Fibroblast of pulmonary artery (primary cell): ENCODE measurements around the gene PHACTR1.

Experiments
- DNase-seq: peaks from one replicate; pipeline ENCODE4 v3.0.0-alpha.2; 2010; ENCODE audit warnings: low read depth
- H3K4me3 ChIP-seq: replicated peaks from 2 replicates; pipeline ENCODE4 v1.5.1; 2011; ENCODE audit warnings: low read depth, mild to moderate bottlenecking, control low read depth, low read length, moderate library complexity
- CTCF ChIP-seq: IDR thresholded peaks from 2 replicates; pipeline ENCODE4 v1.5.1; 2011; ENCODE audit warnings: mild to moderate bottlenecking, control low read depth, low read length, inconsistent platforms; ENCODE audit errors: missing control alignments

The PHACTR1 gene

DNA sequence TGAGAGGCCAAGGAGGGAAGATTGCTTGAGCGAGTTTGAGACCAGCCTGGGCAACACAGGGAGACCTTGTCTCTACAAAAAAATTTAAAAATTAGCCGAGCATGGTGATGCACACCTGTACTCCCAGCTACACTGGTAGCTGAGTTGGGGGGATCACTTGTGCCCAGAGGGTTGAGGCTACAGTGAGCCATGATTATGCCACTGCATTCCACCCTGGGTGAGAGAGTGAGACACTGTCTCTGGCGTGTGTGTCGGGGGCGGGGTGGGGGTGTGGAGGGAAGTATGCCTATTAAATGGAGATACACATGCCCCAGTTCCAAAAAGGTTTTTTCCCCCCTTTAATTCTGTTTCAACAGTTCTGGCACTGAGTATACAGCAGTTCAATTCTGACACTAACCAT lies 388.6 kb downstream of the PHACTR1 start:
- no peak for DNase-seq
- no peak overlapping the region for H3K4me3 ChIP-seq
- no peak for TF ChIP-seq CTCF

DNA sequence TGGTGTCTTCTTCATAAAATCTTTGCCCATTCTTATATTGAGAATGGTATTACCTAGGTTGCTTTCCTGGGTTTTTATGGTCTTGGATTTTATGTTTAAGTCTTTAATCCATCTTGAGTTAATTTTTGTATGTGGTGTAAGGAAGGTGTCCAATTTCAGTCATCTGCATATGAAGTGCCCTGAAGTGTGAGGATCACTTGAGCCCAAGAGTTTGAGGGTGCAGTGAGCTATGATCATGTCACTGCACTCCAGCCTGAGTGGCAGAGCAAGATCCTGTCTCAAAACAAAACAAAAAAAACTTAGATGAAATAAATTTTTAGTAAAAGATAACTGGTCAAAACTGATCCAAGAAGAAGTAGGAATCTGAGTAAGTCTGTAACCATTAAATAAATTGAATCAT lies 396.4 kb downstream of the PHACTR1 start:
- DNase-seq, result no peak
- TF ChIP-seq CTCF, result no peak
- no peak overlapping the region for H3K4me3 ChIP-seq

- DNase-seq, result no peak
- TF ChIP-seq CTCF, result no peak
- no peak overlapping the region for H3K4me3 ChIP-seq
Observed at GRCh38 chr6:13113376-13113775, 396.8 kb downstream of the PHACTR1 start.

DNA sequence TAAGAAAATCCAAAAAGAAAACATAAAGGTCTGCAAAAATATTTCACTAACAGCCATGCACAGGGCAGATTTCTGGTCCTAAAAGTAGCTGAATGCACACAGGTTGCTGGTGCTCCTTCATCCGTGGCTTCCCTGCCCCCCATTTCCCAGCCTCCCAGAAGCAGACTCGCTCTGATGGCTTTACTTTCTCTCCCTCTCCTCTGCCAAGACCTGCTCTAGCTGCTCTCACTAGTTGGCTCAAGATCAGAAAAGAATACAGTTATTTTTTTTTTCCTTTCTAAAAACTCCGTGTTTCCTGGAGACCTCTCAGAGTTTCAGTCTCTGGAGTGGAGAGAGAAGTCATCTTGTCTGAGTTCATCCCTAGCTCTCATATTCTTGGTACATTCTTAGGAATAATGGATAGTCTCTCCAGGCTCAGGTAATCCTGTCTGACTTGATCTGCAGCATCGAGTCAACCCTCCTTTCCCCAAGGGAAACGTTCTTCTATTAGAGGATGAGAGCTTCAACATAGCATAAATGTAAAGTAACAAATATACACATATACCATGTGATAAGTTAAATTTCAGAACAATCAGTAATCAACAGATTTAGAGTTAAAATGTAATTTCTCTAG lies 397.5 kb downstream of the PHACTR1 start:
- DNase-seq, result peak; percentile 4
- no peak overlapping the region for H3K4me3 ChIP-seq
- TF ChIP-seq CTCF, result no peak

DNA sequence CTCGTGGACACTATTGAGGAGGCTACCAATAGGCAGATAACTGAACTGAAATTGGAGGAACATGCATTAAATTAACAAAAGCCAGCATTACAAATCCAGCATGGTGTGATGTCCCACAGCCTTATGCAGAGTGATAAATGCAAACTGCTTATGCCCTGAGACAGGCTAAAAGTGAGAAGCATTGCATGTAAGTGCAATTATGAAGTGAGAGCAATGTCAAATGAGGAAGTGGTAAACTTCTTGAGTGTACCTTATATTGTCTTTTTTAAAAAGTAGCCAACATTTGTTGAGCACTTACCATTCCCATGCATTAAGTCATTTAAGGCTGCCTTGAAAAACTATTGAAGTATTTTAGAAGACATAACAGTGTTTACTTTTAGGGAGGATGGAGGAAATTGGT lies 399.6 kb downstream of the PHACTR1 start:
- DNase-seq, result no peak
- TF ChIP-seq CTCF, result no peak
- no peak overlapping the region for H3K4me3 ChIP-seq

DNA sequence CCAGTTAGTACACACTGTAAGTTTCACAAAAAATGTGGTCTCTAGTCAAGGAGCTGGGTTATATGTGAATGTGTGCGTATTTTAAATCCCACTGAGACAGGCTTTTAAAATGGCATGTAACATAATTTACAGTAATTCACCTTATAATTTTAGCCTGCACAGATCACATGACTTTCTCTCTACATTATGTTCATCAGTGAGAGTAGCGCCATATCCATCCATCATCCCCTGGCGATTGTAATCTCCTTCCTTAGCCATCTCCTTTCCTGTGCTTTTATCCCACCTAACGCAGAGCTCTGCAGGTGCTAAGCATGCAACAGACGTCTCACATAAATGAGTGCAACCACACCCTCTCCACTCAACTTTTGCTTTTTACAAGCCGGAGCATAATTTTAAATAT lies 401.0 kb downstream of the PHACTR1 start:
- no peak overlapping the region for H3K4me3 ChIP-seq
- TF ChIP-seq CTCF, result no peak
- DNase-seq, result no peak

DNA sequence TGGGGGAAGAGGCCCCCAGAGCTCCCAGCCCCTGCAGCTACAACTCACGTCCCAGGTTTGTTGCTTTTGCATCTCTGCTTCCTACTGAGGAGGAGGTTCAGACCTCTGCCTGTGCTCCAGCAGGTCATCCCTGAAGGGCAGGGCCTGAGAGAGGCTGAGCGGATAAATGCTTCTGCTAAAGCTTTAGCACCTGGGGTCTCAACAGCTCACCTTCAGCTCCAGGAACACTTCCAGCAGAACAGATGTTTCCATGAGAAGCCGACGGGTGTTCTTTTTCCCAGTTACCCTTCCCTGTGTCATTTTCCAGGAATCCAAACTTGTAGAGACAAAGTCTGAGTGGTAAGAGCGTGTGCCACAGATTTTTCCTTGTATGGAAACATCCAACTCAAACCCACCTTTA lies 403.0 kb downstream of the PHACTR1 start:
- TF ChIP-seq CTCF, result no peak
- DNase-seq, result no peak
- no peak overlapping the region for H3K4me3 ChIP-seq
